Esophagus muscularis mucosa (tissue), 3 donors: Measurements from ENCODE around the gene PTGER2.

Experiments
- POLR2A ChIP-seq: fragments of 450-650 bp; IDR thresholded peaks from one replicate; pipeline ENCODE4 v1.6.1; 2017; ENCODE audit warnings: antibody characterized with exemption, moderate library complexity, mild to moderate bottlenecking, low read depth
- TF ChIP-seq, protein P1 (sequence below), 3 experiments: fragments of 200-600 bp in 2 of 3; fragments of 450-650 bp in 1 of 3; sonication (generic) in 2 of 3; IDR thresholded peaks; one replicate each; pipeline ENCODE4 v1.5.1; 2017 to 2019; ENCODE audit warnings: antibody characterized with exemption in 3 of 3, mild to moderate bottlenecking in 2 of 3, moderate library complexity in 1 of 3

DNA sequence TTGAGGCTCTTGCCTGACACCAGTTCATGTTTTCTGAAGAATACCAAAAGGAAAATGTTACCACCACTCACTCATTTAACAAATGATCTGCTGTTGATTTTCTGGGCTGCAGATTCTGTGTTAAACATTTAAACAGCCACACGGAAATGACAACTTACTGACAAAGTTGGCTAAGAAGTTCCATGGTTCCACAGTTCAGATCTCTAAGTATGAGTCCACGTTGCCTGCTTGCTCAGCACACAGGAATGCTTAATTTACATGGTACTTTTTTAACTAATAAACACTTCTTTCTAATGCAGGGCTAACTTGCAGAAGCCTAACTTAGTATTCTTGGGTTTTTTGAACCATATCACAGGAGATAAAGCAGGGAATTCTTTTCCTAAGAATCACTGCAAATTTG, 34.7 kb downstream of the PTGER2 start:
- TF ChIP-seq, protein P1, sequence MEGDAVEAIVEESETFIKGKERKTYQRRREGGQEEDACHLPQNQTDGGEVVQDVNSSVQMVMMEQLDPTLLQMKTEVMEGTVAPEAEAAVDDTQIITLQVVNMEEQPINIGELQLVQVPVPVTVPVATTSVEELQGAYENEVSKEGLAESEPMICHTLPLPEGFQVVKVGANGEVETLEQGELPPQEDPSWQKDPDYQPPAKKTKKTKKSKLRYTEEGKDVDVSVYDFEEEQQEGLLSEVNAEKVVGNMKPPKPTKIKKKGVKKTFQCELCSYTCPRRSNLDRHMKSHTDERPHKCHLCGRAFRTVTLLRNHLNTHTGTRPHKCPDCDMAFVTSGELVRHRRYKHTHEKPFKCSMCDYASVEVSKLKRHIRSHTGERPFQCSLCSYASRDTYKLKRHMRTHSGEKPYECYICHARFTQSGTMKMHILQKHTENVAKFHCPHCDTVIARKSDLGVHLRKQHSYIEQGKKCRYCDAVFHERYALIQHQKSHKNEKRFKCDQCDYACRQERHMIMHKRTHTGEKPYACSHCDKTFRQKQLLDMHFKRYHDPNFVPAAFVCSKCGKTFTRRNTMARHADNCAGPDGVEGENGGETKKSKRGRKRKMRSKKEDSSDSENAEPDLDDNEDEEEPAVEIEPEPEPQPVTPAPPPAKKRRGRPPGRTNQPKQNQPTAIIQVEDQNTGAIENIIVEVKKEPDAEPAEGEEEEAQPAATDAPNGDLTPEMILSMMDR (IDR thresholded peaks at IDR 0.05): no peak
- no peak for TF ChIP-seq POLR2A
